H1 (cell line): ENCODE results near the gene GALNT5. TPM values are rescaled to one million over a fixed set of nuclear protein-coding genes. Genes with fewer than 3 reads are reported as not detected.

Experiments used
- CTCF ChIA-PET: fragments of 300-600 bp; sonication (Branson Sonifier 250); formaldehyde crosslinking; loops from one replicate; lab custom pipeline; 2021; ENCODE audit not compliant: partially characterized antibody; lab: Charles Lee
- POLR2A ChIA-PET: fragments of 300-600 bp; sonication (Branson Sonifier 250); formaldehyde crosslinking; loops from one replicate; lab custom pipeline; 2021; ENCODE audit warnings: inconsistent platforms; ENCODE audit not compliant: partially characterized antibody; lab: Charles Lee
- DNase-seq, 2 experiments: peaks; one replicate each; pipeline versions ENCODE4 v3.0.0 to v3.0.0-alpha.2; 2010 to 2022; ENCODE audit warnings: low spot score in 2 of 2, low read depth in 1 of 2, mixed read lengths in 1 of 2
- FAIRE-seq: peaks from 2 replicates; lab custom pipeline; 2011; peaks lifted over from hg19 to GRCh38; lab: Jason Lieb, UNC
- H2AFZ ChIP-seq: 2 replicates; pipeline ENCODE4 v1.8.1; 2012; ENCODE audit warnings: low read length, inconsistent platforms
- H2AK5ac ChIP-seq: 2 replicates; pipeline ENCODE4 v1.6.1; 2013; ENCODE audit warnings: low read depth, low read length
- H2BK120ac ChIP-seq: replicated peaks from 2 replicates; pipeline ENCODE3; 2013; ENCODE audit warnings: low read depth, low read length, inconsistent platforms
- H2BK12ac ChIP-seq: 2 replicates; pipeline ENCODE4 v1.6.1; 2013; ENCODE audit warnings: low read depth, low read length
- H2BK15ac ChIP-seq: 2 replicates; pipeline ENCODE4 v1.6.1; 2013; ENCODE audit warnings: low read length
- H2BK20ac ChIP-seq: 2 replicates; pipeline ENCODE4 v1.6.1; 2013; ENCODE audit warnings: low read length
- H2BK5ac ChIP-seq: 2 replicates; pipeline ENCODE4 v1.6.1; 2013; ENCODE audit warnings: low read depth, low read length
- H3K14ac ChIP-seq: 2 replicates; pipeline ENCODE4 v1.6.1; 2013; ENCODE audit warnings: inconsistent platforms; ENCODE audit not compliant: insufficient read length
- H3K18ac ChIP-seq: 2 replicates; pipeline ENCODE4 v1.6.1; 2013; ENCODE audit warnings: low read length; ENCODE audit errors: extremely low read depth
- H3K23ac ChIP-seq: 2 replicates; pipeline ENCODE4 v1.6.1; 2013; ENCODE audit warnings: inconsistent platforms; ENCODE audit not compliant: insufficient read length
- H3K23me2 ChIP-seq: 2 replicates; pipeline ENCODE4 v1.6.1; 2013; ENCODE audit warnings: low read depth, low read length
- H3K27ac ChIP-seq: 2 replicates; pipeline ENCODE4 v1.6.1; 2011; ENCODE audit warnings: low read depth, low read length, inconsistent platforms
- H3K27me3 ChIP-seq, 4 experiments: replicated peaks in 1 of 4; 1 replicate in 1 of 4; 2 replicates in 3 of 4; pipeline versions ENCODE4 v1.6.1 to v1.8.1; 2011 to 2013; ENCODE audit warnings: low read length in 3 of 4, mild to moderate bottlenecking in 3 of 4, inconsistent platforms in 2 of 4, mixed read lengths in 2 of 4, moderate library complexity in 1 of 4; ENCODE audit not compliant: control insufficient read depth in 3 of 4, insufficient read depth in 3 of 4; ENCODE audit errors: extremely low read depth in 1 of 4
- H3K36me3 ChIP-seq, 4 experiments: 2 replicates each; pipeline versions ENCODE4 v1.6.1 to v1.8.1; 2011 to 2013; ENCODE audit warnings: mild to moderate bottlenecking in 4 of 4, low read length in 3 of 4, moderate library complexity in 2 of 4, control low read depth in 1 of 4, inconsistent platforms in 1 of 4; ENCODE audit not compliant: insufficient read depth in 4 of 4, control insufficient read depth in 2 of 4
- H3K4ac ChIP-seq: replicated peaks from 2 replicates; pipeline ENCODE3; 2013; ENCODE audit warnings: low read length, low read depth, mixed read lengths, inconsistent platforms; ENCODE audit not compliant: insufficient read length
- H3K4me1 ChIP-seq, 4 experiments: replicated peaks in 1 of 4; 1 replicate in 1 of 4; 2 replicates in 3 of 4; pipeline versions ENCODE4 v1.6.1 to v1.8.1; 2011 to 2013; ENCODE audit warnings: low read length in 3 of 4, inconsistent platforms in 2 of 4, mixed read lengths in 1 of 4; ENCODE audit not compliant: insufficient read depth in 4 of 4, control insufficient read depth in 3 of 4
- H3K4me2 ChIP-seq, 2 experiments: 2 replicates each; pipeline versions ENCODE4 v1.6.1 to v1.8.1; 2011 to 2013; ENCODE audit warnings: low read depth in 2 of 2, low read length in 2 of 2, control low read depth in 1 of 2, inconsistent platforms in 1 of 2, mild to moderate bottlenecking in 1 of 2; ENCODE audit not compliant: insufficient read depth in 1 of 2
- H3K4me3 ChIP-seq, 4 experiments: fragments of 200-600, 300-600 bp in 1 of 4; sonication (generic), shearing (Covaris generic), sonication (Bioruptor Twin) in 1 of 4; 2 replicates each; pipeline versions ENCODE4 v1.5.1 to v1.8.1; 2011 to 2016; ENCODE audit warnings: low read length in 4 of 4, low read depth in 3 of 4, control low read depth in 2 of 4, inconsistent platforms in 2 of 4, mild to moderate bottlenecking in 2 of 4, mixed read lengths in 1 of 4, moderate library complexity in 1 of 4; ENCODE audit not compliant: insufficient read depth in 2 of 4; ENCODE audit errors: extremely low read depth in 1 of 4
- H3K56ac ChIP-seq: replicated peaks from 2 replicates; pipeline ENCODE3; 2013; ENCODE audit warnings: low read depth, mild to moderate bottlenecking, mixed read lengths, low read length, inconsistent platforms; ENCODE audit not compliant: insufficient read length
- H3K79me1 ChIP-seq: 2 replicates; pipeline ENCODE4 v1.6.1; 2013; ENCODE audit warnings: low read depth, low read length, control low read depth
- H3K79me2 ChIP-seq, 2 experiments: 2 replicates each; pipeline versions ENCODE4 v1.6.1 to v1.8.1; 2012 to 2013; ENCODE audit warnings: low read length in 2 of 2, mild to moderate bottlenecking in 2 of 2, inconsistent platforms in 1 of 2; ENCODE audit not compliant: insufficient read depth in 2 of 2, control insufficient read depth in 1 of 2
- H3K9ac ChIP-seq, 4 experiments: replicated peaks in 1 of 4; 1 replicate in 1 of 4; 2 replicates in 3 of 4; pipeline versions ENCODE4 v1.6.1 to v1.8.1; 2011 to 2013; ENCODE audit warnings: low read depth in 3 of 4, low read length in 3 of 4, control low read depth in 2 of 4, mild to moderate bottlenecking in 2 of 4, moderate library complexity in 2 of 4, inconsistent platforms in 1 of 4; ENCODE audit errors: extremely low read depth in 1 of 4
- H3K9me3 ChIP-seq, 2 experiments: 2 replicates each; pipeline versions ENCODE4 v1.6.1 to v1.8.1; 2012 to 2013; ENCODE audit warnings: mild to moderate bottlenecking in 2 of 2, moderate library complexity in 2 of 2, control low read depth in 1 of 2, inconsistent platforms in 1 of 2, low read depth in 1 of 2, low read length in 1 of 2, mixed read lengths in 1 of 2; ENCODE audit not compliant: insufficient read depth in 2 of 2
- H4K20me1 ChIP-seq, 2 experiments: replicated peaks in 1 of 2; 2 replicates each; pipeline versions ENCODE3 to v1.8.1; 2011 to 2013; ENCODE audit warnings: inconsistent platforms in 2 of 2, low read length in 2 of 2, mild to moderate bottlenecking in 1 of 2; ENCODE audit not compliant: insufficient read depth in 2 of 2, control insufficient read depth in 1 of 2
- H4K5ac ChIP-seq: 2 replicates; pipeline ENCODE4 v1.6.1; 2013; ENCODE audit warnings: low read length, low read depth, mixed read lengths, inconsistent platforms; ENCODE audit not compliant: insufficient read length
- H4K8ac ChIP-seq: 2 replicates; pipeline ENCODE4 v1.8.0; 2013; ENCODE audit warnings: mild to moderate bottlenecking, moderate library complexity, low read length, inconsistent platforms; ENCODE audit not compliant: insufficient read depth; ENCODE audit errors: extremely low read depth
- H4K91ac ChIP-seq: replicated peaks from 2 replicates; pipeline ENCODE3; 2013; ENCODE audit warnings: low read length, mixed read lengths, inconsistent platforms; ENCODE audit not compliant: insufficient read length
- CBX8 ChIP-seq: fragments of 300-800, 300-1000 bp; sonication (generic); IDR thresholded peaks from 2 replicates; pipeline ENCODE4 v1.7.1; 2016; ENCODE audit warnings: low read depth, low read length, borderline replicate concordance
- CTBP2 ChIP-seq: IDR thresholded peaks from 2 replicates; pipeline ENCODE4 v1.7.0; 2011; ENCODE audit warnings: borderline replicate concordance, mild to moderate bottlenecking, moderate library complexity, mixed read lengths, low read length; ENCODE audit not compliant: insufficient read depth, insufficient read length
- GABPA ChIP-seq: IDR thresholded peaks from 2 replicates; pipeline ENCODE4 v1.6.1; 2011; ENCODE audit warnings: mild to moderate bottlenecking, low read length, moderate library complexity, borderline replicate concordance; ENCODE audit not compliant: insufficient read depth
- JUND ChIP-seq: IDR thresholded peaks from 2 replicates; pipeline ENCODE4 v1.6.1; 2011; ENCODE audit warnings: mild to moderate bottlenecking, improper control_type of control experiment, low read length
- KDM4A ChIP-seq: IDR thresholded peaks from one replicate; pipeline ENCODE4 v1.7.1; 2012; ENCODE audit warnings: low read depth, mild to moderate bottlenecking, moderate library complexity, low read length, inconsistent platforms; ENCODE audit not compliant: severe bottlenecking
- MAX ChIP-seq: IDR thresholded peaks from 2 replicates; pipeline ENCODE4 v1.6.1; 2012; ENCODE audit warnings: inconsistent platforms
- POLR2A ChIP-seq, 2 experiments: IDR thresholded peaks; 1 replicate in 1 of 2; 2 replicates in 1 of 2; pipeline ENCODE4 v1.6.1; 2011; ENCODE audit warnings: low read depth in 2 of 2, low read length in 2 of 2, mild to moderate bottlenecking in 2 of 2; ENCODE audit errors: control extremely low read depth in 1 of 2
- RNF2 ChIP-seq: fragments of 200-900, 300-1000 bp; sonication (generic); IDR thresholded peaks from 2 replicates; pipeline ENCODE4 v1.7.1; 2016; ENCODE audit warnings: borderline replicate concordance, low read depth, mild to moderate bottlenecking, antibody characterized with exemption, low read length; ENCODE audit not compliant: poor library complexity, severe bottlenecking; ENCODE audit errors: missing control alignments
- RXRA ChIP-seq: IDR thresholded peaks from 2 replicates; pipeline ENCODE4 v1.6.1; 2011; ENCODE audit warnings: low read depth, mild to moderate bottlenecking, low read length, moderate library complexity; ENCODE audit not compliant: insufficient read depth
- SAP30 ChIP-seq: fragments of 300-600 bp; sonication (generic); IDR thresholded peaks from 2 replicates; pipeline ENCODE4 v1.7.1; 2012; ENCODE audit warnings: low read length, moderate library complexity, mild to moderate bottlenecking, inconsistent platforms; ENCODE audit not compliant: insufficient read depth, insufficient replicate concordance
- SIN3A ChIP-seq, 2 experiments: IDR thresholded peaks in 1 of 2; conservative IDR thresholded peaks in 1 of 2; 2 replicates each; pipeline ENCODE4 v1.6.1; 2011 to 2012; ENCODE audit warnings: low read length in 2 of 2, improper control_type of control experiment in 1 of 2, low read depth in 1 of 2, mild to moderate bottlenecking in 1 of 2
- SP1 ChIP-seq: IDR thresholded peaks from 2 replicates; pipeline ENCODE4 v1.6.1; 2011; ENCODE audit warnings: low read depth, low read length
- WGBS, 2 experiments: shearing (Covaris generic) in 1 of 2; methylation state at CpG; one replicate each; pipeline versions ENCODE4 v1.1.6 to v1.1.7; 2013 to 2015; ENCODE audit warnings: low lambda C conversion rate in 2 of 2, mixed read lengths in 2 of 2, inconsistent platforms in 1 of 2, low coverage in 1 of 2, missing lambda C conversion rate in 1 of 2; ENCODE audit not compliant: insufficient replicate concordance in 2 of 2, insufficient coverage in 1 of 2, insufficient read length in 1 of 2; ENCODE audit errors: extremely low coverage in 1 of 2, missing lambda C conversion rate in 1 of 2; 5-methylcytosine and 5-hydroxymethylcytosine counted together
- polyA plus RNA-seq, 7 experiments: library from polyadenylated mRNA; depleted of rRNA in 3 of 7; stranded (reverse) in 5 of 7; unstranded in 2 of 7; fragments of >200 nt in 5 of 7; fragments of 200-250 nt in 2 of 7; gene quantifications; 1 replicate in 5 of 7; 2 replicates in 1 of 7; 4 replicates in 1 of 7; pipeline versions ENCODE4 v1.2.1 to v1.2.3, GENCODE V29; 2011 to 2013; ENCODE audit warnings: missing spikeins in 2 of 7, mixed read lengths in 2 of 7
- total RNA-seq: library from RNA; stranded (reverse); fragmentation: NEBNext Ultra II Directional; extraction: Animal tissue kit (Norgen Biotek cat#: 25700); gene quantifications from 2 replicates; pipeline ENCODE4 v1.2.1, GENCODE V29; 2021

GALNT5 gene
- total and polyA plus RNA-seq, 2 of the 8 experiments (the other 6 are each of a cell fraction or from before 2014, with no cell fraction given) = 0.02 to 0.06 TPM

GRCh38 chr2:157333304-157334047 lies 76.0 kb downstream of the GALNT5 start:
- H3K9ac ChIP-seq = no peak overlapping the region
- no peaks in the 10 kb centered on the region for H4K20me1 ChIP-seq
- ChIA-PET CTCF (interaction anchor here (0.6 to 16.0 kb wide), 8 partner anchors 9 to 248 kb away, joined by 3 to 299 read pairs (median 4); no protein-coding TSS in a partner anchor), POLR2A (no interaction called here)
- no peak for FAIRE-seq
- no peak overlapping the region for H2BK15ac ChIP-seq
- no peaks in the 10 kb centered on the region for H3K9me3 ChIP-seq
- H3K79me1 ChIP-seq = no peaks in the 10 kb centered on the region
- H3K79me2 ChIP-seq = no peaks in the 10 kb centered on the region
- H2BK20ac ChIP-seq = no peak overlapping the region
- no peak overlapping the region for H3K23ac ChIP-seq
- H3K23me2 ChIP-seq = no peaks in the 10 kb centered on the region
- H3K4ac ChIP-seq = no peak overlapping the region
- H4K91ac ChIP-seq = no peak overlapping the region
- no peaks in the 10 kb centered on the region for H3K27me3 ChIP-seq
- DNase-seq = no peak
- H2AFZ ChIP-seq = no peak overlapping the region
- H3K36me3 ChIP-seq = no peaks in the 10 kb centered on the region
- H2AK5ac ChIP-seq = no peak overlapping the region
- H3K4me1 ChIP-seq = no peaks in the 10 kb centered on the region
- H3K18ac ChIP-seq = no peak overlapping the region
- no peak overlapping the region for H3K27ac ChIP-seq
- no peak overlapping the region for H3K14ac ChIP-seq
- no peak overlapping the region for H2BK5ac ChIP-seq
- 93% methylated on average over 2 of the region's 2 CpGs; no CpG with 5 or more reads in 1 of the 2 experiments for WGBS, 2 experiments
- no peak overlapping the region for H4K5ac ChIP-seq
- no peak overlapping the region for H3K56ac ChIP-seq
- H3K4me3 ChIP-seq = no peak overlapping the region
- H2BK12ac ChIP-seq = no peak overlapping the region
- H2BK120ac ChIP-seq = no peak overlapping the region
- TF ChIP-seq SP1 = no peak
- no peak for TF ChIP-seq CBX8
- TF ChIP-seq CTBP2 = no peak
- no peak for TF ChIP-seq POLR2A (IDR thresholded peaks at IDR 0.05; ENCODE audit: control extremely low read depth in 1 of 2, low read depth in 2 of 2, low read length in 2 of 2)
- TF ChIP-seq RNF2 = no peak
- no peak for TF ChIP-seq RXRA
- TF ChIP-seq KDM4A = no peak
- TF ChIP-seq MAX = no peak
- no peak for TF ChIP-seq SAP30
- TF ChIP-seq SIN3A (conservative IDR thresholded peaks at IDR 0.05 in 1 of 2, IDR thresholded peaks at IDR 0.05 in 1 of 2; ENCODE audit: low read depth in 1 of 2, low read length in 2 of 2) = no peak
- no peak for TF ChIP-seq GABPA
- no peak for TF ChIP-seq JUND
- no peak overlapping the region for H3K4me2 ChIP-seq
- H4K8ac ChIP-seq = no peak overlapping the region
